ENCODE measurements around the gene FBXW11. TPM values are rescaled to one million over a fixed set of nuclear protein-coding genes. Genes with fewer than 3 reads are reported as not detected.

Gene FBXW11
- total and polyA plus RNA-seq, 2 of the 8 experiments (the other 6 are each of a cell fraction or from before 2014, with no cell fraction given), result 45.0 to 75.6 TPM

GRCh38 chr5:171832775-171833174 lies 173.7 kb downstream of the FBXW11 start:
- Histone ChIP-seq H3K27me3 (replicated peaks in 1 of 4; ENCODE audit: control insufficient read depth in 3 of 4, extremely low read depth in 1 of 4, insufficient read depth in 3 of 4, low read length in 3 of 4) (no peaks in the 10 kb centered on the region), H3K79me1 (ENCODE audit: low read depth, low read length) (no peaks in the 10 kb centered on the region; the same call in 1 of the 2 replicates), H2BK5ac (ENCODE audit: low read depth, low read length) (no peak overlapping the region), H2BK12ac (ENCODE audit: low read depth, low read length) (no peak overlapping the region), H3K4me3 (ENCODE audit: extremely low read depth in 1 of 4, insufficient read depth in 2 of 4, low read depth in 3 of 4, low read length in 4 of 4) (no peak overlapping the region), H4K8ac (ENCODE audit: extremely low read depth, insufficient read depth, low read length) (no peak overlapping the region), H2BK120ac (replicated peaks; ENCODE audit: low read depth, low read length) (no peak overlapping the region), H4K5ac (ENCODE audit: insufficient read length, low read depth, low read length) (no peak overlapping the region), H2BK20ac (ENCODE audit: low read length) (no peak overlapping the region), H4K91ac (replicated peaks; ENCODE audit: insufficient read length, low read length) (no peak overlapping the region), H2BK15ac (ENCODE audit: low read length) (no peak overlapping the region), H3K4me1 (replicated peaks in 1 of 4; ENCODE audit: control insufficient read depth in 3 of 4, insufficient read depth in 4 of 4, low read length in 3 of 4) (no peaks in the 10 kb centered on the region), H4K20me1 (replicated peaks in 1 of 2; ENCODE audit: control insufficient read depth in 1 of 2, insufficient read depth in 2 of 2, low read length in 2 of 2) (no peaks in the 10 kb centered on the region), H3K36me3 (ENCODE audit: control insufficient read depth in 2 of 4, insufficient read depth in 4 of 4, low read length in 3 of 4) (no peaks in the 10 kb centered on the region), H3K9me3 (ENCODE audit: insufficient read depth in 2 of 2, low read depth in 1 of 2, low read length in 1 of 2) (peaks cover 2 to 12% of the 10 kb centered on the region in 2 experiments; a peak in 2 of 4 replicates), H3K23ac (ENCODE audit: insufficient read length) (no peak overlapping the region), H3K4ac (replicated peaks; ENCODE audit: insufficient read length, low read depth, low read length) (no peak overlapping the region), H3K27ac (ENCODE audit: low read depth, low read length) (no peak overlapping the region), H3K56ac (replicated peaks; ENCODE audit: insufficient read length, low read depth, low read length) (no peak overlapping the region), H3K18ac (ENCODE audit: extremely low read depth, low read length) (no peak overlapping the region), H3K4me2 (ENCODE audit: insufficient read depth in 1 of 2, low read depth in 2 of 2, low read length in 2 of 2) (no peak overlapping the region), H3K79me2 (ENCODE audit: control insufficient read depth in 1 of 2, insufficient read depth in 2 of 2, low read length in 2 of 2) (no peaks in the 10 kb centered on the region), H3K9ac (replicated peaks in 1 of 4; ENCODE audit: extremely low read depth in 1 of 4, low read depth in 3 of 4, low read length in 3 of 4) (no peak overlapping the region), H3K23me2 (ENCODE audit: low read depth, low read length) (no peaks in the 10 kb centered on the region), H3K14ac (ENCODE audit: insufficient read length) (no peak overlapping the region), H2AK5ac (ENCODE audit: low read depth, low read length) (no peak overlapping the region), H2AFZ (ENCODE audit: low read length) (no peak overlapping the region)
- POLR2A ChIA-PET (ENCODE audit: partially characterized antibody), result no interaction called here
- WGBS, 2 experiments (ENCODE audit: extremely low coverage in 1 of 2, insufficient coverage in 1 of 2, insufficient read length in 1 of 2, insufficient replicate concordance in 2 of 2, low coverage in 1 of 2, low lambda C conversion rate in 2 of 2, missing lambda C conversion rate in 1 of 2), result 85% methylated on average over 2 of the region's 2 CpGs; no CpG with 5 or more reads in 1 of the 2 experiments
- CTCF ChIA-PET (ENCODE audit: partially characterized antibody), result interaction anchor here (0.6 to 2.3 kb wide), 8 partner anchors 9 to 208 kb away, joined by 3 to 6 read pairs (median 3); no protein-coding TSS in a partner anchor
- TF ChIP-seq TBP (IDR thresholded peaks at IDR 0.05; ENCODE audit: low read depth, low read length), result no peak
- no peak for TF ChIP-seq RNF2 (IDR thresholded peaks at IDR 0.05; ENCODE audit: borderline replicate concordance, low read depth, low read length, missing control alignments, poor library complexity, severe bottlenecking)
- no peak for TF ChIP-seq SRF (IDR thresholded peaks at IDR 0.05; ENCODE audit: low read depth, low read length)
- DNase-seq (ENCODE audit: low read depth in 1 of 2, low spot score in 2 of 2) (no peak), FAIRE-seq (no peak)

Data from H1 (cell line).